Omental fat pad (tissue), 4 donors: Measurements from ENCODE around the gene NSMCE1. TPM values are rescaled to one million over a fixed set of nuclear protein-coding genes. Genes with fewer than 3 reads are reported as not detected.

Experiments used
- ATAC-seq: fragments of 150-250 bp; one replicate; pipeline ENCODE4 v1.9.1; 2016; ENCODE audit warnings: mild to moderate bottlenecking, moderate library complexity; ENCODE audit not compliant: low FRiP score
- DNase-seq: peaks from one replicate; pipeline ENCODE4 v3.0.0-alpha.2; 2019; ENCODE audit warnings: low spot score
- CTCF ChIP-seq, 3 donors: fragments of 450-650 bp; IDR thresholded peaks; one replicate each; pipeline ENCODE4 v1.5.1; 2016 to 2017; ENCODE audit warnings: antibody characterized with exemption in 3 of 3, mild to moderate bottlenecking in 3 of 3, moderate library complexity in 2 of 3
- total RNA-seq, 4 donors: library from RNA; depleted of rRNA; stranded (reverse); fragments of >200 nt; gene quantifications; one replicate each; pipeline ENCODE4 v1.1.0, GENCODE V29; 2016

Gene NSMCE1
- total RNA-seq, 4 donors from 2014 or later, result 30.3 to 53.0 (median 43.9) TPM

GRCh38 chr16:27238016-27238587, 30.5 kb downstream of the NSMCE1 start:
- TF ChIP-seq CTCF (IDR thresholded peaks at IDR 0.05), result no peak
- ATAC-seq (no peak), DNase-seq (peak; percentile 24)

GRCh38 chr16:27237219-27238015, 31.2 kb downstream of the NSMCE1 start:
- ATAC-seq (peak; percentile 8), DNase-seq (peak; percentile 22)
- TF ChIP-seq CTCF (IDR thresholded peaks at IDR 0.05), result no peak

- DNase-seq, result peak; percentile 19
- no peak for TF ChIP-seq CTCF (IDR thresholded peaks at IDR 0.05)
- ATAC-seq, result no peak
These were observed 31.8 kb downstream of the NSMCE1 start for GRCh38 chr16:27236635-27237218.

- no peak for ATAC-seq
- no peak for TF ChIP-seq CTCF (IDR thresholded peaks at IDR 0.05)
- DNase-seq, result no peak
These were observed 32.7 kb downstream of the NSMCE1 start for GRCh38 chr16:27235938-27236245.

GRCh38 chr16:27235055-27235937, 33.3 kb downstream of the NSMCE1 start:
- DNase-seq, result peak; percentile 36
- ATAC-seq, result peak; percentile 59
- TF ChIP-seq CTCF (IDR thresholded peaks at IDR 0.05), result no peak

GRCh38 chr16:27234603-27235002, 34.0 kb downstream of the NSMCE1 start:
- no peak for TF ChIP-seq CTCF (IDR thresholded peaks at IDR 0.05)
- DNase-seq, result no peak
- no peak for ATAC-seq
